HG03521 (cell line): ENCODE measurements around the gene DEUP1.
"Not testable (repeated sequence)": the region's sequence is repeated elsewhere in the genome, so short reads cannot be mapped to it uniquely, and the experiment has no call there.

ENCODE experiments used
- ATAC-seq: cut with Tn5 transposase; IDR thresholded peaks from one replicate; pipeline ENCODE4 v1.9.1; 2021; ENCODE audit warnings: mild to moderate bottlenecking, moderate library complexity; ENCODE audit not compliant: unreplicated experiment

DEUP1 gene

DNA sequence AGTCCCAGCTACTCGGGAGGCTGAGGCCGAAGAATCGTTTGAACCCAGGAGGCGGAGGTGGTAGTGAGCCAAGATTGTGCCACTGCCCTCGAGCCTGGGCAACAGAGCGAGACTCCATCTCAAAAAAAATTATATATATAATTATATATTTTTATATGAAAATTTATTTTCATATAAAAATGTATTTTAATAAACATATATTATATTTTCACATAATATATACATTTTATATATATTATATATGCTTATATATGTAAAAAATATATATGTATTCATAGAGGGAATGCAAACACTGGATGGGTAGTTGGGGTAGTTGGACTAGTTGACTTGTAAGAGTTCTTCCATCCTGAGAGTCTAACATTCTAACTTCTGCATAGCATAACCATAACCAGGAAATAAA is 20.3 kb downstream of the DEUP1 start:
- no peak for ATAC-seq

DNA sequence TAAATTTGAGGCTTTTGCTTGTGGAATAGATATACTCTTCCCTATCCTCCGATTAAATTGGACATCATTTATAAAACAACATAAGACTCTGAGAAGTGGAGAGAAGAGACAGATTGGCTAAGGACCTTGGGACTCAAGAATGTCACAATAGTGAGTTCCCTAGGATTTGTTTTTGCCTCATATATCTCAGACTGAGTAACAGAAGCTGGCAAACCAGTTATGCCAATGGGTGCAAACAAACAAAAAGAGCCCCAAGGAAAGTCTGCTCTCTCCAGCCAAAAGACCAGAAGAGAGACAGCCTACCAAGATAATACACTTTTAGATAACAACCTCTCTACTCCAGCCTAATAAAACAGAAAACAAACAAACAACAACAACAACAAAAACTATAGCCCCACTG is 28.9 kb downstream of the DEUP1 start:
- ATAC-seq = no peak

DNA sequence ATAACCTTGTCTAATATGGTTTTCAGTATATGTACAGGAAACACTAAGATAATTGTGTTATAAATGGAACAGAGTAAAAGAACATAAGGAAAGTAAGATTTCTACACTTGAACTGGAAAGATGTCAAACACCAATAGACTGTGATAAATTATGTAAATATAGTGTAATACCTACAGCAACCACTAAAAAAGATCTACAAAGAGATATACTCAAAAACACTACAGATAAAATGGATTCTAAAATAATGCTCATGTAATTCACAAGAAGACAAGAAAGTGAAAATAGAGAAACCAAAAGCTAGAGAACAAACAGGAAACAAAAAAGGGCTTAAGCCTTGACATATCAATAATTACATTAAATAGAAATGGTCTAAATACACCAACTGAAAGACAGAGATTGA is 30.9 kb downstream of the DEUP1 start:
- ATAC-seq = no peak

DNA sequence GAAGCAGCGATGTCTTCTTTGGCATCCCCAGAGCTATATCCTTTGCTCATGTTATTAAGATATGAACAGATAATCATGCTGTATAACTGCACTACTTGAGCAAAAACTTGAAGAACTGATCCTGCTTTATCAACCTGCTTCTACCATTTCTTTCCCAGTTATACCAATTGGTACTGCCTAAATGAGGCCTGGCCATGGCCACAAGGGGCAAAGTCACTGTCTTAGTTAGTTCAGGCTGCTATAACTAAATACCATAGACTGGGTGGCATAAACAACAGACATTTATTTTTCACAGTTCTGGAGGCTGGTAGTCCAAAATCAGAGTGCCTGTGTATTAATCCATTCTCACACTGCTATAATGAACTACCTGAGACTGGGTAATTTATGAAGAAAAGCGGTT is 37.5 kb downstream of the DEUP1 start:
- no peak for ATAC-seq

DNA sequence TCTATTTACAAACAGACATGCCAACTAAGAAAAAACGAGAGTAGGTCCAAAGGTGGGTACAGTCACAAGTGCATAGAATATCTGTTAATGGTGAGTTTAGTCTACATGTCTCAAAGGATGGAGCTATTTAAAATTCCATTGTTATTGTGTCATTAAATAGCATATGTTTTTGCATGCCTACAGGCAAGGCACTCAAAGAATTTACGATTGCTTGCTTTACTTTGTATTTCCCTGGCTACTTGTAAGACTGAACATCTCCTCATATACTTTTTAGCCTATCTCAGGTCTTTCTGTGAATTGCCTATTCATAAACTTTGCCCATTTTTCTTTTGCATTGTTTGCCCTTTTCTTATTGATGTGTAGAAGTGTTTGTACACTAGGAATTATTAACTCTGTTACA is 39.7 kb downstream of the DEUP1 start:
- no peak for ATAC-seq

DNA sequence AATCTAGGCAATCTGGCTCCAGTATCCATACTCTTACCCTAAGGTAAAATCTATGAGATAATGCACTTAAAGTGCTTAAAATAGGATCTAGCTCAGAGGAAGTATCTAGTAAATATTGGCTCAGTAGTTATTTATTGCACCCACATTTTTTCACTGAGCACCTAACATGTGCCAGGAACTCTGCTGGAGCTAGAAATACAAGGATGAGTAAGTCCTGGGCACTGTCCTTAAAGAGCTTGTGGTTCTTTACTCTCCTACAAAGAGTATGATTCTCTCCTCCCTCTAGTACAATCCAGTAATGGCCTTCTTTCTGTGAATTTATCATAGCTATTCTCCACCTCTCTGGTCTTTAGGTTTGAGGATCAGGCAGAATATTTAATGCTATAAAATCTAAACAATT is 59.2 kb downstream of the DEUP1 start:
- ATAC-seq = no peak

DNA sequence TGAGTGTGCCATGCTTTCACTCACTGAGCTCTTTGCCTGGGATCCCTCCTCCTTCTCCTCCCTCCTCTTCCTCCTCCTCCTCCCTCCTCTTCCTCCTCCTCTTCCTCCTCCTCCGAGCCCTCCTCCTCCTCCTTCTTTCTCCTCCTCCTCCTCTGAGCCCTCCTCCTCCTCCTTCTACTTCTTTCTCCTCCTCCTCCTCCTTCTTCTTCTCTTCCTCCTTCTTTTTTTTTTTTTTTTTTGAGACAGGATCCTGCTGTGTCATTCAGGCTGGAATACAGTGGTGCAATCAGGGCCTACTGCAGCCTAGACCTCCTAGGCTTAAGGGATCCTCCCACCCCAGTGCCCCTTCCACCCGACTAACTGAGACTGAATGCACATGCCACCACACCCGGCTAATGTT is 62.3 kb downstream of the DEUP1 start:
- ATAC-seq = no peak

DNA sequence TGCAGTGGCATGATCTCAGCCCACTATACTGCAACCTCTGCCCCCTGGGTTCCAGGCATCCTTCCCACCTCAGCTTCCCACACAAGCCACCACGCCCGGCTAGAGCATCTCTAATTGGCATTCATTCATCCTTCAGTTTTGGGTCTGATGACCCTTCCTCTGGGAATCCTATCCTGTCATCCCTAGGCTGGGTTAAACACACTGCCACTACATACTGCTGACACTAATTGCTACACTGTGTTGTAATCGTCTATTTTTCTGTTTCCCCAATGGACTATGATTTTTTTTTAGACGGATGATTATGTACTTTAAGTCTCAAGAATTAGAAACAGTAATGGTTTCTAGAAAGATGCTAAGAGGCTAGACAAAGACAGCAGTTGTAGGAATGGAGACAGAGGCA is 62.8 kb downstream of the DEUP1 start:
- ATAC-seq = no peak

DNA sequence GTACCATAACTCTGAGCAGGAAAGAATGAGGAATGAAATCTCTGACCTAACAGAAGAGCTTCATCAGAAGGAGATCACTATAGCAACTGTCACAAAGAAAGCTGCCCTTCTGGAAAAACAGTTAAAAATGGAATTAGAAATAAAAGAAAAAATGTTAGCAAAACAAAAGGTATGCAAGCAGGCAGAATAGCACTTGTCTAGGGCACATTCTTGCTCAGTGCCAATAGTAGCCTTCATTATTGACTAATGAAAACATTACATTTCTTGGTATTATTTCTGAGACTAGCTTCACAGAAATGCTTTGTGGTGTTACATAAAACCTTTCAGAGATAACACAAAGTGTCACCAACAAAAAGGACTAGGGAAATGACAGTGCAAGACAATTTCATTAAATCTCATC is 63.9 kb downstream of the DEUP1 start:
- no peak for ATAC-seq

DNA sequence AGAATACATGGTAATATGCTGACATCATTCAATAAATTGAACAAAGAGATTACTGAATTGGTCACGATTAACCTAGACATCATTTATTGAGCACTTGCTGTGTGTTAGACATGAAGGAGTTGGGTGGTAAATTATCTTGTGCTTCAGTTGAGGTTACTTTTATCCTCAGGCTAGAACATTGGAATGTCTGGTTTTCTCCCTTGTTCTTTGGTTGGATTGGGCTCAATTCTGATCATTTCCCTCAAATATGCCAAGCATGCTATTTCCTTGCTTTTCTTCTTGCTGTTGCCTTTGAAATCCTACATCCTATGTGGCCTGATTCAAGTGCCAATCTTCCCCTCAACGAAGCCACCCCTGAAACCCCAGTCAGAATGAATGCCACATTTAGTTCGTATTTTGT is 65.8 kb downstream of the DEUP1 start:
- no peak for ATAC-seq

DNA sequence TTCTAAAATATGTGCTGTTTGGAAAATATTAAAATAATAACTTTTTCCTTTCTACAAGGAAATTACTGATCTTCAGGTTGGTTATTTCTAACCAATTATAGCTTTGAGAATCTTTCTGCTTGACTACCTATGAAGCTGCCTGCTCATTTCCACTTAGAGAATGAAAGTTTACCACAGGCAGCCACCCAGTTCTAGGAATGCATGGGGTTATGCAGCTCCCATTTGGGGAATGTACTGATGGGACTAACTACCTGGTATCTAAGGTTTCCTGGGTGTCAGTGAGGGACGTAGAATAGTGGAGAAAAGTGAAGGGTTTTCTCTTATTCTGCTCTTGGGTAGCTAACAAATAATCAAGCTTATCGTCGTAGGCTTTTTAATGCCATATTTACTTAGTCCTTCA is 73.4 kb downstream of the DEUP1 start:
- no peak for ATAC-seq

DNA sequence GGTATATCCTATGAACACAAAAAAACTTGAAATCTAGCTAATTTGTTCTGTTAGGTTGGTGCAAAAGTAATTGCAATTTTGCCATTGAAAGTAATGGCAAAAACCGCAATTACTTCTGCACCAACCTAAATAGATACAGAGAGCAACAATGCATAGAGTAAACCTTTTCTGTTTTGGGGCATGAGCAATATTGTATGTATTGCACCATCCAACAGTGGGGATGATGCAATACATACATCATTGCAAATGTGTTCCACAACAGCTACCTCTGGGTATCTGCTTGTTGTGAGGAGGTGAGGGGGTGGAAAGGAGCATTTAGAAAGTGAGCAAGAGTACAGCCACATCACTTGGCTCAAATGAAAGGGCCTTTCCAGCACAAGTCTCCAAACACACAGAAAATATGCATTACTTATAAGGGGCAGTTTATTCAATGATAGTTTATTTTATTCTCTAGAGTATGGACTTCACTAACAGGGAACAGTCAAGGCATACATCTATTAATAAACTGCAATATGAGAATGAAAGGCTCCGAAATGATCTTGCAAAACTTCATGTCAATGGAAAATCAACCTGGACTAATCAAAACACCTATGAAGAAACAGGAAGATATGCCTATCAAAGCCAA is 77.3 kb downstream of the DEUP1 start:
- no peak for ATAC-seq

DNA sequence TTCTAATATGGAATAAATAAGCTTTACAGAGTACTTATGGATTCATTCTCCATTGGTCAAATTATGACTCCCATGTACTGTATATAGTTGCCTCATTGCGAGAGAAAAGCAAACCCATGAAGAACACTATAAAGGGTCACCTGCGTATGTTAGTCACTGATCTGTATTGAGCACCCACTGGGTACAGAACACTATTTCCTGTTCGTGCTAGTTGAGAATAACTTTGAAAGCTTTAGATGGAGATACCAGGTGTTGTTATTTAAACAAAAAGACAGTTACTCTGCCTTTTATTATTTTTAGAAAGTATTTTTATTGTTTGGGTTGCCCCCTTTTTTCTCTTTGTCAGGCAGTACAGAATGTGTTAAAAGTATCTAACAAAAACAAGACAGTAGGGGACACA is 79.9 kb downstream of the DEUP1 start:
- no peak for ATAC-seq

DNA sequence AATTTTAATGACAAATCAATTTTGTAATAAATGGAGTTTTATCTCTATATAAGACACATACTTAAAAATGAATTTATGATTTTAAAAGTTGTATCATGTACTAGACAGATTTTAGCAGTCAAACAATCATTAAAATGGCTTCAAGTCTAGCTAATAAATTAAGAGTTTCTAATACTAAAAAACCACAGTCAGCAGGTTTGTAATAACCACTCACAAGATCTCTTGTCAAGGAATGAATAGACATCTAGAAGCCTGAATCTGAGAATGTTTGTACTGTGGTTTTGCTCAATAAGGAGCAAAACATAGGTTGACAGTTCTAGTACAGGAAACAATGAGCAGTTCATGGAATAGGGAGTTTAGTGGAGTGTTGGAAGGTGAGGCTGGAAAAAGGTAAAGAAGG is 81.2 kb downstream of the DEUP1 start:
- ATAC-seq = no peak

DNA sequence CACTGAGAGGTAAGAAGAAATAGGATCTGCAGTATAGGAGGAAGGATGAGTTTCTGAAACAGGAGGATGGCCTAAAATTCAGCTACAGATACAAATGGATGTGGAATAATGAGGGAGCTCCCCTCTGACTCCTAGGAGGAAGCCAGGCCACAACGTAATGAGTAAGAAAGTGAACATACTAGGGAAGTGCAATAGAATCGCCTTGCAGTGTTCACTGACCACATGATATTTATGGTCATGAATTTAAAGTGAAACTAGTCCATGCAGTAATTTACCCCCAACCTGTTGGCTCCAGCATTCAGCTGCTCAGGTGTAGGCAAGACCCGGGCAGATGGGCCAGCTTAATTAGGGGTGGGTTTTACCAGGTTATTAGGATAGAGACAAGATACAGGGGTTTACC is 101.7 kb downstream of the DEUP1 start:
- no peak for ATAC-seq

DNA sequence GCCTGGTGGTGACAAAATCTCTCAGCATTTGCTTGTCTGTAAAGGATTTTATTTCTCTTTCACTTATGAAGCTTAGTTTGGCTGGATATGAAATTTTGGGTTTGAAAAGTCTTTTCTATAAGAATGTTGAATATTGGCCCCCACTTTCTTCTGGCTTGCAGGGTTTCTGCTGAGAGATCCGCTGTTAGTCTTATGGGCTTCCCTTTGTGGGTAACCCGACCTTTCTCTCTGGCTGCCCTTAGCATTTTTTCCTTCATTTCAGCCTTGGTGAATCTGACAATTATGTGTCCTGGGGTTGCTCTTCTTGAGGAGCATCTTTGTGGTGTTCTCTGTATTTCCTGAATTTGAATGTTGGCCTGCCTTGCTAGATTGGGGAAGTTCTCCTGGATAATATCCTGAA is 112.7 kb downstream of the DEUP1 start:
- not testable (repeated sequence) for ATAC-seq

DNA sequence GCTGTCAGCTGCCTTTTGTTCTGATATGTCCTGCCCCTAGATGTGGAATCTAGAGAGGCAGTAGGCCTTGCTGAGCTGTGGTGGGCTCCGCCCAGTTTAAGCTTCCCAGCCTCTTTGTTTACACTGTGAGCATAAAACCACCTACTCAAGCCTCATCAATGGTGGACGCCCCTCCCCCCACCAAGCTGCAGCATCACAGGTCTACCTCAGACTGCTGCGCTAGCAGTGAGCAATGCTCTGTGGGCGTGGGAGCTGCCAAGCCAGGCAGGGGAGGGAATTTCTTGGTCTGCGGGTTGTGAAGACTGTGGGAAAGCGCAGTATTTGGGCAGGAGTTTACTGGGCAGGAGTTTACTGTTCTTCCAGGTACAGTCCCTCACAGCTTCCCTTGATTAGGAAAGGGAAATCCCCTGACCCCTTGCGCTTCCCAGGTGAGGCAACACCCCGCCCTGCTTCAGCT is 114.1 kb downstream of the DEUP1 start:
- no peak for ATAC-seq

DNA sequence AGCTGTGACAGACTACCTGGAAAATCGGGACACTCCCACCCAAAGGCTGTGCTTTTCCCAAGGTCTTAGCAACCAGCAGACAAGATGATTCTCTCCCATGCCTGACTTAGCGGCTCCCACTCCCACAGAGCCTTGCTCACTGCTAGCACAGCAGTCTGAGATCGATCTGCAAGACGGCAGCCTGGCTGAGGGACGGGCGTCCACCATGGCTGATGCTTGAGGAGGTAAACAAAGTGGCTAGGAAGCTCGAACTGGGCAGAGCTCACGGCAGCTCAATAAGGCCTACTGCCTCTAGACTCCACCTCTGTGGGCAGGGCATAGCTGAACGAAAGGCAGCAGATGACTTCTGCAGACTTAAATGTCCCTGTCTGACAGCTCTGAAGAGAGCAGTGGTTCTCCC is 127.7 kb downstream of the DEUP1 start:
- no peak for ATAC-seq

DNA sequence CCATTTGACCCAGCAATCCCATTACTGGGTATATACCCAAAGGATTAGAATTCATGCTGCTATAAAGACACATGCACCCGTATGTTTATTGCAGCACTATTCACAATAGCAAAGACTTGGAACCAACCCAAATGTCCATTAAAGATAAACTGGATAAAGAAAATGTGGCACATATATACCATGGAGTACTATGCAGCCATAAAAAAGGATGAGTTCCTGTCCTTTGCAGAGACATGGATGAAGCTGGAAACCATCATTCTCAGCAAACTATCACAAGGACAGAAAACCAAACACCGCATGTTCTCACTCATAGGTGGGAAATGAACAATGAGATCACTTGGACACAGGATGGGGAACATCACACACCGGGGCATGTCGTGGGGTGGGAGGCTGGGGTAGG is 133.1 kb downstream of the DEUP1 start:
- ATAC-seq = not testable (repeated sequence)

DNA sequence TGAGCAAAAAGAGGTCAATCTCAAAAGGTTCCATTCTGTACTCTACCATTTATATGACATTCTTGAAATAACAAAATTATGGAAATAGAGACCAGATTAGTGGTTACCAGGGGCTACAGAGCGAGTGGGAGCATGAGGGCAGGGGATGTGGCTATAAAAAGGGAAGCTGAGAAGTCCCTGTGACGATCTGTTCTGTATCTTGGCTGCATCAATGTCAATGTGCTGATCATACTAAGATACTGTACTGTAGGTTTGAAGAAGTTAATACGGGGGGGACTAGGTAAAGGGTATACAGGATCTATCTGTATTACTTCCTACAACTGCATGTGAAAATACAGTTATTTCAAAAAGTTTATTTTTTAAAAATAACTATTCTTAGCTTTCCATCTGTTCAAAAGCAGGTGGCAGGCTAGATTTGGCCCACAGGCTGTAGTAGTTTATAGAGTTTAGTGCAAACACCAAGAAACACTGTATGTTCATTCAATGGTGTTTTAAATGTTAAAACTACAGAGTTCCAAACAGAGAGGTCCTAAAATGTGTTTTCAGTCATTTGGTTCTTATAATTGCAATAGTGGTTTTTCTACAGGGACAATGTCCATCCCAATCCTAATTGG is 134.5 kb downstream of the DEUP1 start:
- ATAC-seq = no peak

DNA sequence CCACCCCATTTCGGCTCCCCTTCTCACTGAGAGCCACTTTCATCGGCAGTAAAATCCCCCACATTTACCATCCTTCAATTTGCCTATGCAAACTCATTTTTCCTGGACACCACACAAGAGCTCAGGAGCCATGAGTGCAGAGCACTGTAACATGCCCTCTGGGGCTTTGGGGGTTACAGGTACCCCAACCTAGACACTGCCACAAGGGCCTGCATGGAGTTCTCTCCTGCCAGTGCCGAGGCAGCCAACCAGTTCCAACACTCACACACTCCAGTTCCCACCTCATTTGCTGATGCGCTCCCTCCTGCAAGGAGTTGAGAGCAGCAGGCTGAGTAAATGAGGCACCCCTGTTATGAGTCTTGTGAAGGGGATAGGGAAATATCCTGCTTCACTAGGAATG is 136.5 kb downstream of the DEUP1 start:
- ATAC-seq = no peak

DNA sequence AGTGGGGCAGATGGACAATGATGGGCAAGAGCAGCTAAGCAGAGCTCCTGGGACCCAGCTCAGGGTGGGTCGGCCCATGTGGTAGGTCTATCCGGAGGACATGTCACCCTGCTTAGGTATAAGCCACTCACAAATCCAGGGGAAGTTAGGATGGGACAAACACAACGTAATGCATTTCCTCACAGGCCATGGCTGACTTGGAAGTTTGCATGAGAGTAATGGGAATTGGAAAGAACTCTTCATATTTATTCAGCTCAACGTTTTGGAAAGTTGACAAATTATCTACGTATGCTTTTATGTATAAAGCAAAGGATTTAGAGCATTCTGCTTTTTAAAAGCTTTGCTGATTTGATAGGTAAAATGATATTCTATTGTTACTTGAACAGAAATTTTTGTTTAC is 137.7 kb downstream of the DEUP1 start:
- no peak for ATAC-seq

DNA sequence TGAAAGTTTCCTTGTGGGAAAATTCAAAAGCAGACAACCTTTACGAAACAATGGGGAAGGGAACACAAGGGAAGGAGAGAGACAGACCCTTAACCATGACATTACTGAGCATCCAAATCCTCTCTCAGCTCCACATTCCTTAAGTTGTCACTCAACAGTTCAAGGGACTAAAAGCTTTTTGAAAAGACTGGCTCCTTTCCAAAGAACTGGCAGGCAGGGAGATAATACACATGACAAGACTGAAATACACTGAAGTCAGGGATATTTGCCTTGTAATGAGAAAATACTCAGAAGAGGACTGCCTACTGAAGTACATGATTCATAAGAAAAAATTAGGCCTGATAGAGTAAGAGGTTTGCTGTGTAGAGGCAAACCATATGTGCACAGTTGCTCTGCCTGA is 143.6 kb downstream of the DEUP1 start:
- no peak for ATAC-seq
